ENCODE results near the gene PDRG1. TPM values are rescaled to one million over a fixed set of nuclear protein-coding genes. Genes with fewer than 3 reads are reported as not detected.

Gene PDRG1
- total RNA-seq, 6 experiments from 2014 or later = 4.5 to 6.6 (median 4.9) TPM

DNA sequence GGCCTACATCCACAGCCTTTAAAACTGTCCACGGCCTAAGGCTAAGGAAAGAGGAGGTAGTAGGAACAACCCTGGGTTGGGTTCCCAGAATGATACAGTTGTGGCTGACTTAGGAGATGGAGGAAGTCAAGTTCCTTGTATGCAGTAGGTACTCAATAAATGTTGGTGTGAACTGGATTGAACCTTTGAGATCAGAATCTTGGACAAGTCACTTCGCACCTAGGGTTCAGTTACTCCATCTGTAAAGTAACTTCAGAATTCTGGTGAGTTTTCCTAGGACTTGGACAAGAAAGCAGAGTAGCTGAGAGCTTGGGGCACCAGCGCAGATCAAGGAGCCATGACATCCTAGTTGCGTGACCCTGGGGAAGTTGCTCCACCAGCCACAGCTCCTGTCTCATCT is 25.2 kb upstream of the PDRG1 start:
- H3K4me1 ChIP-seq = no peaks in the 10 kb centered on the region
- H3K27me3 ChIP-seq = no peaks in the 10 kb centered on the region
- ATAC-seq (no peak), DNase-seq (no peak)
- TF ChIP-seq, protein P1, sequence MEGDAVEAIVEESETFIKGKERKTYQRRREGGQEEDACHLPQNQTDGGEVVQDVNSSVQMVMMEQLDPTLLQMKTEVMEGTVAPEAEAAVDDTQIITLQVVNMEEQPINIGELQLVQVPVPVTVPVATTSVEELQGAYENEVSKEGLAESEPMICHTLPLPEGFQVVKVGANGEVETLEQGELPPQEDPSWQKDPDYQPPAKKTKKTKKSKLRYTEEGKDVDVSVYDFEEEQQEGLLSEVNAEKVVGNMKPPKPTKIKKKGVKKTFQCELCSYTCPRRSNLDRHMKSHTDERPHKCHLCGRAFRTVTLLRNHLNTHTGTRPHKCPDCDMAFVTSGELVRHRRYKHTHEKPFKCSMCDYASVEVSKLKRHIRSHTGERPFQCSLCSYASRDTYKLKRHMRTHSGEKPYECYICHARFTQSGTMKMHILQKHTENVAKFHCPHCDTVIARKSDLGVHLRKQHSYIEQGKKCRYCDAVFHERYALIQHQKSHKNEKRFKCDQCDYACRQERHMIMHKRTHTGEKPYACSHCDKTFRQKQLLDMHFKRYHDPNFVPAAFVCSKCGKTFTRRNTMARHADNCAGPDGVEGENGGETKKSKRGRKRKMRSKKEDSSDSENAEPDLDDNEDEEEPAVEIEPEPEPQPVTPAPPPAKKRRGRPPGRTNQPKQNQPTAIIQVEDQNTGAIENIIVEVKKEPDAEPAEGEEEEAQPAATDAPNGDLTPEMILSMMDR (IDR thresholded peaks at IDR 0.05) = no peak
- no peaks in the 10 kb centered on the region for H3K36me3 ChIP-seq
- no peak overlapping the region for H3K27ac ChIP-seq
- H3K9me3 ChIP-seq = no peaks in the 10 kb centered on the region
- WGBS (ENCODE audit: insufficient coverage, low coverage, low lambda C conversion rate, missing lambda C conversion rate) = 50% methylated on average over 1 of the region's 4 CpGs
- H3K4me3 ChIP-seq = no peak overlapping the region
- intact Hi-C loops (cut with DNase I) = no loop called here

GRCh38 chr20:31975874-31976273 is 24.0 kb upstream of the PDRG1 start:
- TF ChIP-seq POLR2A (IDR thresholded peaks at IDR 0.05) = no peak
- 58% methylated on average over 2 of the region's 2 CpGs for WGBS (ENCODE audit: insufficient coverage, low coverage, low lambda C conversion rate, missing lambda C conversion rate)
- H3K27ac ChIP-seq = no peak overlapping the region
- H3K27me3 ChIP-seq = no peaks in the 10 kb centered on the region
- H3K4me1 ChIP-seq = no peaks in the 10 kb centered on the region
- ATAC-seq (no peak), DNase-seq (no peak)
- intact Hi-C loops (cut with DNase I) = no loop called here
- H3K4me3 ChIP-seq = no peak overlapping the region
- no peaks in the 10 kb centered on the region for H3K9me3 ChIP-seq
- no peaks in the 10 kb centered on the region for H3K36me3 ChIP-seq

- 29% methylated on average over 9 of the region's 10 CpGs for WGBS (ENCODE audit: insufficient coverage, low coverage, low lambda C conversion rate, missing lambda C conversion rate)
- no peaks in the 10 kb centered on the region for H3K36me3 ChIP-seq
- intact Hi-C loops (cut with DNase I) = no loop called here
- no peaks in the 10 kb centered on the region for H3K9me3 ChIP-seq
- no peaks in the 10 kb centered on the region for H3K4me1 ChIP-seq
- H3K27ac ChIP-seq = no peak overlapping the region
- no peaks in the 10 kb centered on the region for H3K27me3 ChIP-seq
- no peak for ATAC-seq
- no peak for DNase-seq
- no peak for TF ChIP-seq POLR2A (IDR thresholded peaks at IDR 0.05)
- TF ChIP-seq, protein P1 (IDR thresholded peaks at IDR 0.05) = no peak
- no peak overlapping the region for H3K4me3 ChIP-seq
These were observed 23.2 kb upstream of the PDRG1 start for GRCh38 chr20:31974951-31975487.

- no peaks in the 10 kb centered on the region for H3K9me3 ChIP-seq
- DNase-seq = no peak
- WGBS (ENCODE audit: insufficient coverage, low coverage, low lambda C conversion rate, missing lambda C conversion rate) = 56% methylated on average over 1 of the region's 2 CpGs
- H3K27ac ChIP-seq = no peak overlapping the region
- H3K4me3 ChIP-seq = no peak overlapping the region
- ATAC-seq = no peak
- no peaks in the 10 kb centered on the region for H3K4me1 ChIP-seq
- TF ChIP-seq, protein P1 (IDR thresholded peaks at IDR 0.05) = no peak
- TF ChIP-seq POLR2A (IDR thresholded peaks at IDR 0.05) = no peak
- H3K36me3 ChIP-seq = no peaks in the 10 kb centered on the region
- no peaks in the 10 kb centered on the region for H3K27me3 ChIP-seq
- intact Hi-C loops (cut with DNase I) = no loop called here
These were observed 22.4 kb upstream of the PDRG1 start for GRCh38 chr20:31974296-31974695.

- Histone ChIP-seq H3K9me3 (no peaks in the 10 kb centered on the region), H3K36me3 (no peaks in the 10 kb centered on the region), H3K27ac (no peak overlapping the region), H3K27me3 (no peaks in the 10 kb centered on the region), H3K4me1 (no peaks in the 10 kb centered on the region), H3K4me3 (no peak overlapping the region)
- no peak for TF ChIP-seq POLR2A (IDR thresholded peaks at IDR 0.05)
- TF ChIP-seq, protein P1 (IDR thresholded peaks at IDR 0.05) = no peak
- WGBS (ENCODE audit: insufficient coverage, low coverage, low lambda C conversion rate, missing lambda C conversion rate) = 21% methylated on average over 4 of the region's 4 CpGs
- DNase-seq = no peak
- intact Hi-C loops (cut with DNase I) = no loop called here
- ATAC-seq = no peak
These were observed 20.7 kb upstream of the PDRG1 start for GRCh38 chr20:31972471-31973021.

All from right lobe of liver (tissue), 6 donors.